ENCODE results near the gene DUSP16.

DNA sequence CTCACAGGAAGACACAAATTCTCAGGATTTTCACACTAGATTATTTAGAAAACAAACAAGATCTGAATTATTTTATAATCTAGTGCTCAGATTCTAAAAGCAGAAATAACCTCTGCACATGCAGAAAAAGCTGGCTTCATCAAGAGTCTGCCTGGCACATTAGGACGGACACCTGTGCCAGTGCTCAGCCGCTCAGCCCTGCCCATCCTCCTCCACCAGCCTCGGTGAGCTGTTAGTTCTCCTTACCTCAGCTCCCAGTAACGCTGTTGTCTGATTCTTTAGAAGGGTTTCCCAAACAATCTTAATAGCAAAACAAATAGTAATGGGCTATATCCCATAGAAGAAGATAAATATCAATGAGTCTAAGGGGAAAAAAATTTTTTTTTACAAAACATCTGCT lies 27.7 kb downstream of the DUSP16 start:
- TF ChIP-seq, protein P1, sequence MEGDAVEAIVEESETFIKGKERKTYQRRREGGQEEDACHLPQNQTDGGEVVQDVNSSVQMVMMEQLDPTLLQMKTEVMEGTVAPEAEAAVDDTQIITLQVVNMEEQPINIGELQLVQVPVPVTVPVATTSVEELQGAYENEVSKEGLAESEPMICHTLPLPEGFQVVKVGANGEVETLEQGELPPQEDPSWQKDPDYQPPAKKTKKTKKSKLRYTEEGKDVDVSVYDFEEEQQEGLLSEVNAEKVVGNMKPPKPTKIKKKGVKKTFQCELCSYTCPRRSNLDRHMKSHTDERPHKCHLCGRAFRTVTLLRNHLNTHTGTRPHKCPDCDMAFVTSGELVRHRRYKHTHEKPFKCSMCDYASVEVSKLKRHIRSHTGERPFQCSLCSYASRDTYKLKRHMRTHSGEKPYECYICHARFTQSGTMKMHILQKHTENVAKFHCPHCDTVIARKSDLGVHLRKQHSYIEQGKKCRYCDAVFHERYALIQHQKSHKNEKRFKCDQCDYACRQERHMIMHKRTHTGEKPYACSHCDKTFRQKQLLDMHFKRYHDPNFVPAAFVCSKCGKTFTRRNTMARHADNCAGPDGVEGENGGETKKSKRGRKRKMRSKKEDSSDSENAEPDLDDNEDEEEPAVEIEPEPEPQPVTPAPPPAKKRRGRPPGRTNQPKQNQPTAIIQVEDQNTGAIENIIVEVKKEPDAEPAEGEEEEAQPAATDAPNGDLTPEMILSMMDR (IDR thresholded peaks at IDR 0.05; ENCODE audit: insufficient read depth, low read length), result no peak
- no peak for TF ChIP-seq POLR2AphosphoS5 (IDR thresholded peaks at IDR 0.05; ENCODE audit: low read depth)
- TF ChIP-seq, protein P2, sequence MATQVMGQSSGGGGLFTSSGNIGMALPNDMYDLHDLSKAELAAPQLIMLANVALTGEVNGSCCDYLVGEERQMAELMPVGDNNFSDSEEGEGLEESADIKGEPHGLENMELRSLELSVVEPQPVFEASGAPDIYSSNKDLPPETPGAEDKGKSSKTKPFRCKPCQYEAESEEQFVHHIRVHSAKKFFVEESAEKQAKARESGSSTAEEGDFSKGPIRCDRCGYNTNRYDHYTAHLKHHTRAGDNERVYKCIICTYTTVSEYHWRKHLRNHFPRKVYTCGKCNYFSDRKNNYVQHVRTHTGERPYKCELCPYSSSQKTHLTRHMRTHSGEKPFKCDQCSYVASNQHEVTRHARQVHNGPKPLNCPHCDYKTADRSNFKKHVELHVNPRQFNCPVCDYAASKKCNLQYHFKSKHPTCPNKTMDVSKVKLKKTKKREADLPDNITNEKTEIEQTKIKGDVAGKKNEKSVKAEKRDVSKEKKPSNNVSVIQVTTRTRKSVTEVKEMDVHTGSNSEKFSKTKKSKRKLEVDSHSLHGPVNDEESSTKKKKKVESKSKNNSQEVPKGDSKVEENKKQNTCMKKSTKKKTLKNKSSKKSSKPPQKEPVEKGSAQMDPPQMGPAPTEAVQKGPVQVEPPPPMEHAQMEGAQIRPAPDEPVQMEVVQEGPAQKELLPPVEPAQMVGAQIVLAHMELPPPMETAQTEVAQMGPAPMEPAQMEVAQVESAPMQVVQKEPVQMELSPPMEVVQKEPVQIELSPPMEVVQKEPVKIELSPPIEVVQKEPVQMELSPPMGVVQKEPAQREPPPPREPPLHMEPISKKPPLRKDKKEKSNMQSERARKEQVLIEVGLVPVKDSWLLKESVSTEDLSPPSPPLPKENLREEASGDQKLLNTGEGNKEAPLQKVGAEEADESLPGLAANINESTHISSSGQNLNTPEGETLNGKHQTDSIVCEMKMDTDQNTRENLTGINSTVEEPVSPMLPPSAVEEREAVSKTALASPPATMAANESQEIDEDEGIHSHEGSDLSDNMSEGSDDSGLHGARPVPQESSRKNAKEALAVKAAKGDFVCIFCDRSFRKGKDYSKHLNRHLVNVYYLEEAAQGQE (IDR thresholded peaks at IDR 0.05; ENCODE audit: insufficient replicate concordance, low read depth), result no peak
- no peak for TF ChIP-seq SPI1 (IDR thresholded peaks at IDR 0.05; ENCODE audit: borderline replicate concordance, low read depth)
